PC-9 (cell line): ENCODE results near the gene FRAT2. TPM values are rescaled to one million over a fixed set of nuclear protein-coding genes. Genes with fewer than 3 reads are reported as not detected.

Experiments
- BruUV-seq: library from RNA; stranded (reverse); fragments of 400-500 nt; replicated peaks from 2 replicates; lab custom pipeline; 2021; lab: Mats Ljungman, UMichigan
- CTCF ChIA-PET: fragments of 300-600 bp; sonication (Branson Sonifier 250); formaldehyde crosslinking; loops from one replicate; lab custom pipeline; 2022; ENCODE audit warnings: antibody characterized with exemption; lab: Charles Lee
- POLR2A ChIA-PET: fragments of 300-600 bp; sonication (Branson Sonifier 250); formaldehyde crosslinking; loops from one replicate; lab custom pipeline; 2022; ENCODE audit warnings: antibody characterized with exemption; ENCODE audit not compliant: unreplicated experiment; lab: Charles Lee
- DNase-seq, 2 experiments: peaks; one replicate each; pipeline versions ENCODE4 v3.0.0 to v3.0.0-alpha.2; 2015 to 2022; ENCODE audit warnings: mixed read lengths in 1 of 2
- H2AFZ ChIP-seq: fragments of 200-600 bp; sonication (generic); 2 replicates; pipeline ENCODE4 v1.8.1; 2017; ENCODE audit warnings: antibody characterized with exemption
- H3F3A ChIP-seq: fragments of 200-600 bp; sonication (generic); 2 replicates; pipeline ENCODE4 v1.8.1; 2017; ENCODE audit warnings: antibody characterized with exemption, mild to moderate bottlenecking, low read depth; ENCODE audit not compliant: insufficient read depth
- H3K27ac ChIP-seq: fragments of 200-600 bp; sonication (generic); 2 replicates; pipeline ENCODE4 v1.6.1; 2016; ENCODE audit warnings: mixed run types
- H3K27me3 ChIP-seq: fragments of 200-600 bp; sonication (generic); 2 replicates; pipeline ENCODE4 v1.6.1; 2016; ENCODE audit warnings: low read depth, mixed run types; ENCODE audit not compliant: insufficient read depth
- H3K36me3 ChIP-seq: fragments of 200-600 bp; sonication (generic); 2 replicates; pipeline ENCODE4 v1.6.1; 2016; ENCODE audit warnings: low read depth, mixed run types
- H3K4me1 ChIP-seq: fragments of 200-600 bp; sonication (generic); replicated peaks from 2 replicates; pipeline ENCODE4 v1.6.1; 2016; ENCODE audit warnings: mixed run types; ENCODE audit not compliant: insufficient read depth
- H3K4me2 ChIP-seq: fragments of 200-600 bp; sonication (generic); 2 replicates; pipeline ENCODE4 v1.6.1; 2017; ENCODE audit warnings: mixed run types
- H3K4me3 ChIP-seq: fragments of 200-600 bp; sonication (generic); 2 replicates; pipeline ENCODE4 v1.6.1; 2016; ENCODE audit warnings: mixed run types
- H3K79me2 ChIP-seq: fragments of 200-600 bp; sonication (generic); 2 replicates; pipeline ENCODE4 v1.6.1; 2017; ENCODE audit warnings: low read depth, mixed run types
- H3K9me2 ChIP-seq: fragments of 200-600 bp; sonication (generic); 2 replicates; pipeline ENCODE4 v1.8.1; 2017; ENCODE audit warnings: mild to moderate bottlenecking; ENCODE audit not compliant: insufficient read depth
- H3K9me3 ChIP-seq: fragments of 200-600 bp; sonication (generic); 2 replicates; pipeline ENCODE4 v1.8.1; 2016; ENCODE audit warnings: low read depth; ENCODE audit not compliant: insufficient read depth
- H4K20me1 ChIP-seq: fragments of 200-600 bp; sonication (generic); 2 replicates; pipeline ENCODE4 v1.8.1; 2017; ENCODE audit not compliant: insufficient read depth
- EZH2 ChIP-seq: fragments of 200-600 bp; sonication (generic); IDR thresholded peaks from 2 replicates; pipeline ENCODE4 v1.8.0; 2017; ENCODE audit warnings: antibody characterized with exemption, low read depth
- intact Hi-C: fragments of 100-400 bp; cut with micrococcal nuclease; formaldehyde crosslinking; loops from one replicate; pipeline ENCODE4 v1.10.0; 2022; ENCODE audit not compliant: unreplicated experiment
- total RNA-seq: library from RNA; stranded (reverse); gene quantifications from 2 replicates; pipeline ENCODE4 v1.2.3, GENCODE V29; 2021
- TF ChIP-seq, protein P1 (sequence below): fragments of 200-600 bp; sonication (generic); conservative IDR thresholded peaks from 2 replicates; pipeline ENCODE4 v1.6.1; 2017; ENCODE audit warnings: mixed run types, antibody characterized with exemption, mild to moderate bottlenecking, moderate library complexity

Gene FRAT2
- total RNA-seq, 1 experiment from 2014 or later: 11.0 TPM

- no peaks in the 10 kb centered on the region for H3K9me3 ChIP-seq
- no peaks in the 10 kb centered on the region for H3K36me3 ChIP-seq
- ChIA-PET POLR2A (no interaction called here), CTCF (no interaction called here)
- no peaks in the 10 kb centered on the region for H3K27me3 ChIP-seq
- H3K4me1 ChIP-seq: peaks cover 27% of the 10 kb centered on the region
- peaks cover 3% of the 10 kb centered on the region; the same call in 1 of the 2 replicates for H4K20me1 ChIP-seq
- H3K4me2 ChIP-seq: peak overlapping the region; percentile 70
- H3K79me2 ChIP-seq: peaks cover 16% of the 10 kb centered on the region
- peaks cover 20% of the 10 kb centered on the region; the same call in 1 of the 2 replicates for H3F3A ChIP-seq
- peak; percentile 63 to 87 for DNase-seq
- TF ChIP-seq EZH2: no peak
- TF ChIP-seq, protein P1, sequence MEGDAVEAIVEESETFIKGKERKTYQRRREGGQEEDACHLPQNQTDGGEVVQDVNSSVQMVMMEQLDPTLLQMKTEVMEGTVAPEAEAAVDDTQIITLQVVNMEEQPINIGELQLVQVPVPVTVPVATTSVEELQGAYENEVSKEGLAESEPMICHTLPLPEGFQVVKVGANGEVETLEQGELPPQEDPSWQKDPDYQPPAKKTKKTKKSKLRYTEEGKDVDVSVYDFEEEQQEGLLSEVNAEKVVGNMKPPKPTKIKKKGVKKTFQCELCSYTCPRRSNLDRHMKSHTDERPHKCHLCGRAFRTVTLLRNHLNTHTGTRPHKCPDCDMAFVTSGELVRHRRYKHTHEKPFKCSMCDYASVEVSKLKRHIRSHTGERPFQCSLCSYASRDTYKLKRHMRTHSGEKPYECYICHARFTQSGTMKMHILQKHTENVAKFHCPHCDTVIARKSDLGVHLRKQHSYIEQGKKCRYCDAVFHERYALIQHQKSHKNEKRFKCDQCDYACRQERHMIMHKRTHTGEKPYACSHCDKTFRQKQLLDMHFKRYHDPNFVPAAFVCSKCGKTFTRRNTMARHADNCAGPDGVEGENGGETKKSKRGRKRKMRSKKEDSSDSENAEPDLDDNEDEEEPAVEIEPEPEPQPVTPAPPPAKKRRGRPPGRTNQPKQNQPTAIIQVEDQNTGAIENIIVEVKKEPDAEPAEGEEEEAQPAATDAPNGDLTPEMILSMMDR: no peak
- intact Hi-C loops: no loop called here
- peak overlapping the region; percentile 16; the same call in 1 of the 2 replicates for H3K4me3 ChIP-seq
- H2AFZ ChIP-seq: no peak overlapping the region
- BruUV-seq: no TSS peak
- H3K27ac ChIP-seq: peak overlapping the region; percentile 70
- no peaks in the 10 kb centered on the region for H3K9me2 ChIP-seq
Observed at GRCh38 chr10:97336942-97337831, 2.7 kb upstream of the FRAT2 start.

- peaks cover 20% of the 10 kb centered on the region; the same call in 1 of the 2 replicates for H3F3A ChIP-seq
- no peaks in the 10 kb centered on the region for H3K9me3 ChIP-seq
- H3K79me2 ChIP-seq: peaks cover 24% of the 10 kb centered on the region
- H3K4me1 ChIP-seq: peaks cover 33% of the 10 kb centered on the region
- H3K36me3 ChIP-seq: no peaks in the 10 kb centered on the region
- no peak overlapping the region for H3K4me3 ChIP-seq
- H2AFZ ChIP-seq: no peak overlapping the region
- no peak for DNase-seq
- TF ChIP-seq EZH2: no peak
- no peaks in the 10 kb centered on the region for H3K27me3 ChIP-seq
- peak overlapping the region; percentile 70; the same call in 1 of the 2 replicates for H3K27ac ChIP-seq
- CTCF ChIA-PET: no interaction called here
- POLR2A ChIA-PET: no interaction called here
- H3K4me2 ChIP-seq: peak overlapping the region; percentile 70
- intact Hi-C loops: no loop called here
- peaks cover 5% of the 10 kb centered on the region; the same call in 1 of the 2 replicates for H4K20me1 ChIP-seq
- BruUV-seq: no TSS peak
- no peaks in the 10 kb centered on the region for H3K9me2 ChIP-seq
Observed at GRCh38 chr10:97336446-97336845, 1.9 kb upstream of the FRAT2 start.

- no peaks in the 10 kb centered on the region for H3K9me3 ChIP-seq
- intact Hi-C loops: no loop called here
- peak overlapping the region; percentile 70 for H3K4me2 ChIP-seq
Observed at GRCh38 chr10:97336006-97336405, 1.5 kb upstream of the FRAT2 start.

More at GRCh38 chr10:97336006-97336405, 1.5 kb upstream of the FRAT2 start:
- Histone ChIP-seq H3K4me3 (no peak overlapping the region), H4K20me1 (peaks cover 5% of the 10 kb centered on the region; the same call in 1 of the 2 replicates), H3K27ac (0 out of 2 replicates have a peak overlapping the region, but pooled peaks have one; percentile 70), H3K36me3 (no peaks in the 10 kb centered on the region), H3K27me3 (no peaks in the 10 kb centered on the region), H3K79me2 (peaks cover 28% of the 10 kb centered on the region), H3F3A (peaks cover 20% of the 10 kb centered on the region; the same call in 1 of the 2 replicates), H3K9me2 (no peaks in the 10 kb centered on the region), H2AFZ (no peak overlapping the region), H3K4me1 (peaks cover 33% of the 10 kb centered on the region)
- BruUV-seq: no TSS peak
- DNase-seq: no peak
- ChIA-PET POLR2A (no interaction called here), CTCF (no interaction called here)
- TF ChIP-seq EZH2: no peak
- TF ChIP-seq, protein P1: no peak
